Spinal cord (tissue), 10 donors: ENCODE data around the gene VWA2. TPM values are rescaled to one million over a fixed set of nuclear protein-coding genes. Genes with fewer than 3 reads are reported as not detected.

Experiments
- DNase-seq, 6 donors: peaks; one replicate each; pipeline versions ENCODE4 v3.0.0 to v3.0.0-alpha.2; 2013 to 2015; ENCODE audit warnings: low spot score in 6 of 6, low read depth in 4 of 6
- H3K27ac ChIP-seq: one replicate; pipeline ENCODE4 v1.5.1; 2013; ENCODE audit warnings: low read depth, low read length, control low read depth
- H3K27me3 ChIP-seq: one replicate; pipeline ENCODE4 v1.6.1; 2013; ENCODE audit warnings: low read length; ENCODE audit not compliant: control insufficient read depth, insufficient read depth
- H3K36me3 ChIP-seq: one replicate; pipeline ENCODE4 v1.6.1; 2013; ENCODE audit warnings: low read length; ENCODE audit not compliant: control insufficient read depth, insufficient read depth
- H3K4me1 ChIP-seq: one replicate; pipeline ENCODE4 v1.6.1; 2013; ENCODE audit warnings: low read length; ENCODE audit not compliant: control insufficient read depth, insufficient read depth
- H3K4me3 ChIP-seq: one replicate; pipeline ENCODE4 v1.5.1; 2013; ENCODE audit warnings: low read depth, low read length, control low read depth
- H3K9me3 ChIP-seq: one replicate; pipeline ENCODE4 v1.6.1; 2013; ENCODE audit warnings: low read length; ENCODE audit not compliant: control insufficient read depth, insufficient read depth
- WGBS: methylation state at CpG from one replicate; pipeline ENCODE4 v1.1.5; 2013; ENCODE audit warnings: missing lambda C conversion rate; ENCODE audit not compliant: insufficient coverage; 5-methylcytosine and 5-hydroxymethylcytosine counted together
- polyA plus RNA-seq, 2 donors: library from polyadenylated mRNA; unstranded; fragments of 120-200 nt; gene quantifications; one replicate each; pipeline ENCODE4 v1.2.1, GENCODE V29; 2013; ENCODE audit not compliant: insufficient read length in 2 of 2
- total RNA-seq, 2 donors: library from RNA; depleted of rRNA in 1 of 2; stranded (reverse); fragments of 120-200 nt in 1 of 2; fragments of >200 nt in 1 of 2; gene quantifications; one replicate each; pipeline versions ENCODE4 v1.2.3 to v1.2.4, GENCODE V29; 2013 to 2014
- donor health status: healthy.

VWA2 gene
- total and polyA plus RNA-seq, 4 donors = 2.0 to 4.7 (median 3.7) TPM

- Histone ChIP-seq H3K4me1 (peaks cover 6% of the 10 kb centered on the region), H3K4me3 (no peak overlapping the region), H3K27ac (no peak overlapping the region), H3K36me3 (no peaks in the 10 kb centered on the region), H3K27me3 (no peaks in the 10 kb centered on the region), H3K9me3 (no peaks in the 10 kb centered on the region)
- DNase-seq = no peak
- 86% methylated on average over 4 of the region's 4 CpGs for WGBS
Measured at GRCh38 chr10:114278884-114279191, 39.8 kb downstream of the VWA2 start.

GRCh38 chr10:114279289-114279688 lies 40.2 kb downstream of the VWA2 start:
- Histone ChIP-seq H3K36me3 (no peaks in the 10 kb centered on the region), H3K9me3 (no peaks in the 10 kb centered on the region), H3K4me1 (peaks cover 7% of the 10 kb centered on the region), H3K27ac (no peak overlapping the region), H3K27me3 (no peaks in the 10 kb centered on the region), H3K4me3 (no peak overlapping the region)
- 83% methylated on average over 3 of the region's 4 CpGs for WGBS
- DNase-seq = no peak

GRCh38 chr10:114279901-114280644 lies 41.0 kb downstream of the VWA2 start:
- Histone ChIP-seq H3K4me1 (peaks cover 15% of the 10 kb centered on the region), H3K27me3 (no peaks in the 10 kb centered on the region), H3K9me3 (no peaks in the 10 kb centered on the region), H3K4me3 (no peak overlapping the region), H3K27ac (no peak overlapping the region), H3K36me3 (no peaks in the 10 kb centered on the region)
- 81% methylated on average over 5 of the region's 8 CpGs for WGBS
- DNase-seq = peak in 2 of 6 donors; percentile 12 to 62

- Histone ChIP-seq H3K27me3 (no peaks in the 10 kb centered on the region), H3K27ac (no peak overlapping the region), H3K4me3 (no peak overlapping the region), H3K36me3 (no peaks in the 10 kb centered on the region), H3K4me1 (peaks cover 15% of the 10 kb centered on the region), H3K9me3 (no peaks in the 10 kb centered on the region)
- no peak for DNase-seq
- 60% methylated on average over 5 of the region's 7 CpGs for WGBS
Measured at GRCh38 chr10:114281006-114281405, 42.0 kb downstream of the VWA2 start.

- WGBS = 81% methylated on average over 4 of the region's 5 CpGs
- DNase-seq = no peak
- Histone ChIP-seq H3K4me3 (no peak overlapping the region), H3K36me3 (peaks cover 2% of the 10 kb centered on the region), H3K4me1 (peaks cover 19% of the 10 kb centered on the region), H3K27me3 (no peaks in the 10 kb centered on the region), H3K9me3 (no peaks in the 10 kb centered on the region), H3K27ac (no peak overlapping the region)
Measured at GRCh38 chr10:114281461-114281860, 42.4 kb downstream of the VWA2 start.

GRCh38 chr10:114282526-114282925 lies 43.5 kb downstream of the VWA2 start:
- H3K4me3 ChIP-seq = no peak overlapping the region
- DNase-seq = no peak
- peaks cover 26% of the 10 kb centered on the region for H3K4me1 ChIP-seq
- H3K27ac ChIP-seq = no peak overlapping the region
- peaks cover 2% of the 10 kb centered on the region for H3K36me3 ChIP-seq
- WGBS = no CpG with 5 or more reads among the region's 2 CpGs
- no peaks in the 10 kb centered on the region for H3K27me3 ChIP-seq
- H3K9me3 ChIP-seq = no peaks in the 10 kb centered on the region

- H3K36me3 ChIP-seq = peaks cover 2% of the 10 kb centered on the region
- no peak for DNase-seq
- 97% methylated on average over 9 of the region's 10 CpGs for WGBS
- no peak overlapping the region for H3K27ac ChIP-seq
- no peaks in the 10 kb centered on the region for H3K9me3 ChIP-seq
- H3K4me3 ChIP-seq = no peak overlapping the region
- H3K4me1 ChIP-seq = peaks cover 26% of the 10 kb centered on the region
- H3K27me3 ChIP-seq = no peaks in the 10 kb centered on the region
Measured at GRCh38 chr10:114283091-114283490, 44.0 kb downstream of the VWA2 start.

- no peak overlapping the region for H3K4me3 ChIP-seq
Measured at GRCh38 chr10:114283535-114284234, 44.6 kb downstream of the VWA2 start.

GRCh38 chr10:114284346-114285071 lies 45.5 kb downstream of the VWA2 start:
- H3K9me3 ChIP-seq = no peaks in the 10 kb centered on the region
- WGBS = 83% methylated on average over 12 of the region's 13 CpGs
- DNase-seq = no peak
- no peaks in the 10 kb centered on the region for H3K27me3 ChIP-seq
- no peak overlapping the region for H3K4me3 ChIP-seq
- H3K27ac ChIP-seq = no peak overlapping the region
- H3K4me1 ChIP-seq = peaks cover 31% of the 10 kb centered on the region
- H3K36me3 ChIP-seq = peaks cover 7% of the 10 kb centered on the region

More at GRCh38 chr10:114283535-114284234, 44.6 kb downstream of the VWA2 start:
- no peak for DNase-seq
- no peak overlapping the region for H3K27ac ChIP-seq
- H3K36me3 ChIP-seq = peaks cover 2% of the 10 kb centered on the region
- no peaks in the 10 kb centered on the region for H3K27me3 ChIP-seq
- H3K4me1 ChIP-seq = peaks cover 26% of the 10 kb centered on the region
- H3K9me3 ChIP-seq = no peaks in the 10 kb centered on the region
- 92% methylated on average over 4 of the region's 6 CpGs for WGBS
